ENCODE measurements around the gene GALNT9.
"Not testable (repeated sequence)": the region's sequence is repeated elsewhere in the genome, so short reads cannot be mapped to it uniquely, and the experiment has no call there.

GALNT9 gene

GRCh38 chr12:132312516-132312915, 16.9 kb downstream of the GALNT9 start:
- no peak for DNase-seq (ENCODE audit: low read depth)

- no peak for DNase-seq (ENCODE audit: low read depth)
These were observed 18.0 kb downstream of the GALNT9 start for GRCh38 chr12:132311201-132311915.

GRCh38 chr12:132310181-132311040, 19.0 kb downstream of the GALNT9 start:
- no peak for DNase-seq (ENCODE audit: low read depth)

GRCh38 chr12:132309596-132310086, 19.7 kb downstream of the GALNT9 start:
- DNase-seq (ENCODE audit: low read depth), result no peak

GRCh38 chr12:132308853-132309595, 20.4 kb downstream of the GALNT9 start:
- no peak for DNase-seq (ENCODE audit: low read depth)

- no peak for DNase-seq (ENCODE audit: low read depth)
These were observed 21.2 kb downstream of the GALNT9 start for GRCh38 chr12:132307976-132308852.

- DNase-seq (ENCODE audit: low read depth), result no peak
These were observed 22.6 kb downstream of the GALNT9 start for GRCh38 chr12:132306885-132307191.

GRCh38 chr12:132305991-132306884, 23.2 kb downstream of the GALNT9 start:
- DNase-seq (ENCODE audit: low read depth), result no peak

GRCh38 chr12:132305560-132305966, 23.8 kb downstream of the GALNT9 start:
- DNase-seq (ENCODE audit: low read depth), result no peak

- not testable (repeated sequence) for DNase-seq (ENCODE audit: low read depth)
These were observed 24.5 kb downstream of the GALNT9 start for GRCh38 chr12:132304866-132305265.

- DNase-seq (ENCODE audit: low read depth), result not testable (repeated sequence)
These were observed 25.5 kb downstream of the GALNT9 start for GRCh38 chr12:132303853-132304373.

GRCh38 chr12:132302466-132303358, 26.7 kb downstream of the GALNT9 start:
- DNase-seq (ENCODE audit: low read depth), result no peak

- no peak for DNase-seq (ENCODE audit: low read depth)
These were observed 28.3 kb downstream of the GALNT9 start for GRCh38 chr12:132300789-132301722.

GRCh38 chr12:132296063-132296462, 33.3 kb downstream of the GALNT9 start:
- DNase-seq (ENCODE audit: low read depth), result no peak

GRCh38 chr12:132295561-132295960, 33.8 kb downstream of the GALNT9 start:
- not testable (repeated sequence) for DNase-seq (ENCODE audit: low read depth)

- no peak for DNase-seq (ENCODE audit: low read depth)
These were observed 34.3 kb downstream of the GALNT9 start for GRCh38 chr12:132295101-132295526.

GRCh38 chr12:132294121-132295034, 35.0 kb downstream of the GALNT9 start:
- no peak for DNase-seq (ENCODE audit: low read depth)
